GM21825 (cell line): Measurements from ENCODE around the gene AGAP2.

Experiments
- ATAC-seq: cut with Tn5 transposase; IDR thresholded peaks from one replicate; pipeline ENCODE4 v1.9.1; 2021; ENCODE audit warnings: mild to moderate bottlenecking, moderate library complexity; ENCODE audit not compliant: unreplicated experiment

AGAP2 gene

DNA sequence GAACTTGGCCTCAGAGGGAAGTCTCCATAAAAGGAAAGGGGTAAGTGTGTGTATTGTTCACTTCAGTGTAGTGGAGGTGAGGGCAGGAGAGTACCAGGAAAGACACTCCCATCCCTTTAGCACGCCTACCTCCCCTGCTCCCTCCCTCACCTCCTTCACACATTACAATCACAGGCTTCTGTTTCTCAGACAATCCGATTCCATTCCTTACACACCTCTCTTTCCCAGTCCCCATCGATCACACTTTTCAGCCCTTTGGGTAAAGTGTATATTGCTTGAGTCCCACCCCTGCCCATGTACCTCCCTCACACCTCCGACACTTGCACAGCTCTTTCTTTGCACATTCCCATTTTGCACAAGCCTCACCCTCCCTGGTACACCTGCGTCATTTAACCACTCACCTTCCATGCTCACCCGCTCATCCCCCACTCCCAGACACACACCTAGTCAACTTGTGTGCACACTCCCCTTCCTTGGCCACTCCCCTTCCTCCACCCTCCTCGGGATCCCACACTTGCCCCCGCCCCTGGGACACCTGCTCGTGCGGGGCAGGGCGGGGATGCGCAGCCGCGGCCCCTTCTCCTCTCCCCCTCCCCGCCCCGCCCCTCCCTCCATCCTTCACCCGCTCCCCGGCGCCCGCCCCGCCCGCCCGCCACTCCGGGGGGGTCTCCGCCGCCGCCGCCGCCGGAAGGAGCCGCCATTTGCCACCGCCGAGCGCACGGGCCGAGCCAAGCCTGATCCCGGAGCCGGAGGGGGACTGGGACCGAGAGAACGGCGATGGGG is 16.1 kb upstream of the AGAP2 start, which contains the start of gene MARCHF9:
MARCHF9 (plus strand) TSS at position 693 of the 783 bp plus-strand sequence. CDS start 426 bp downstream, outside the sequence.
- peak; percentile 35 for ATAC-seq

DNA sequence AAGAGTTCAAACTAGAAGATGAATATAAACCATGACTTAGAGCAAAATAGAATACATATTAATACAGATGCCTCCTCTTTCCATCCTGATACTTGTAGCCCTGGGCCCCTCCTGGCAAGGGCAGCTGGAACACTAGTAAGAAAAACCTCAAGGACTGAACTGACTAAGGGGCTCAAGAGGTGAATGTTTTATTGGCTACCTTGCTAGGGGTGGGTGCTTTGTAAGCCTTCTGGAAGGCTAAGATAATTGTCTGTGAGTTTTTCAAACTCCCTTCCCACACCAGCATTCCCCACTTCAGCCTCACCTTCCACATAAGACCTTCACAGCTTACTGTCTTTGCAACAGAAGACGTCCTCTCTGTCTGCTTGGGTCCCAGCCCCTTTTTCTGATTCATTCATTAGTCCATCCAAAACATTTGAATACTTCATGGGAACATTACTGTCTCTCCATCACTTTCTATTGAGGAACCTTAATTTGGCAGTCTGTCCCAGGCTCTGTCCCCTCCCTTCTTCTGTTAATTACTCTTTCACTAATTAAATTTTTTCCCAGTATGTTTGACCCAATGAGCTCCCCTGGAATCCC is 15.3 kb upstream of the AGAP2 start:
- no peak for ATAC-seq

DNA sequence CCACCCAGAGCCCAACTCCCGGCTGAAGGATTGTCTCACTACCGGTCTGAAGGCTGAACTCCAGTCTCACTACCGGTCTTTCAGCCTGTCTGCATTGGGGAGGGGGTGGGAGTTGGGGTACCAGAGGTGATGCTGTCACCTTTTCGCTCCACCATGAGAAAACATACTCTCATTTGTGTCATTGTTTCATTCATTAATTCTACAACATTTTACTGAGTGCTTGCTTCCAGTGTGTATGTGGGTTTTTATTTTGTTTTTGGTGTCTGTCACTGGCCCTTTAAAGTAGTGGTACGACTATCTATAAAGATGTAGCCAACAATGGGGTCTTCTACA is 14.1 kb upstream of the AGAP2 start:
- no peak for ATAC-seq

DNA sequence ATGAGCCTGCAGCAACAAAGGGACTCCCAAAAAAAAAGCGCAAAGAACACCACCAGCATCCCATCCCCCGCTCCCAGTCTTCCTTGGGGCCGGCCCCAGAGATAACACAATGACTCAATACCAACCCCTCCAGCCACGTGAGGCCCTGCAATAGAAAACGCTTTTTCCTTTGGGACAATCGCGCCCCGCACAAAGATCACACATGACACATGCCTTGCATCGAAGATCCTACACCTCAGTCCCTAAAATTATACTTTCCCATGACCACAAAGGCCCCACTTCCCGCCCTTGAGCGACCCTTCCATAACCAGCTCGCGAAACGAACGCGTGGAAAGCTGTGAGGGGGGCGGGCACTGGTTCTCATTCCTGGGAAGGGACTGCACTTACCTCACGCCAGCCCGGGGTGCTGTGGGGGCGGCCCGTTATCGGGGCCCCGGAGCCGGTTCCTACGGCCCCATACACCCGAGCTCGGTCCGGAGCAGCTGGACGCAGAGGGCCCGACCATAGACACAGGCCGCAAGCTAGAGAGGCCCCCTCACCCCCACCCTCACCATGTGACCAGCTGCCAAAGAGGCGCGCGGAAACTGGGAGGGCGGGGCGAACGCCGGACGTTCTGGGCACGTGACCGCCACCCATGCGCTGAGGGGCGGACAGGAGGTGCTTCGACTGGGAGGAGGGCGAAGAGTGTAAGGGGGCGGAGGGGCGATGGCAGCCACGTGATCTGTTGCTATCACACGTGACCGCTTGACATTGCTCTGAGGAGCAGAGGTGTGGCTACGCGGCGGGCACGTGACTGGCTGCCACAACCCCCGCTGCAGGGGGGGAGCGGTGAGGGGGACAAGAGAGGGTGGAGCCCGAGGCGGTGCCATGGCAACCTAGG is 13.5 kb upstream of the AGAP2 start, which contains the start of gene CDK4:
CDK4 (minus strand) TSS at position 523 of the 880 bp plus-strand sequence. CDS start 593 bp downstream, outside the sequence.
- peak; percentile 63 for ATAC-seq

DNA sequence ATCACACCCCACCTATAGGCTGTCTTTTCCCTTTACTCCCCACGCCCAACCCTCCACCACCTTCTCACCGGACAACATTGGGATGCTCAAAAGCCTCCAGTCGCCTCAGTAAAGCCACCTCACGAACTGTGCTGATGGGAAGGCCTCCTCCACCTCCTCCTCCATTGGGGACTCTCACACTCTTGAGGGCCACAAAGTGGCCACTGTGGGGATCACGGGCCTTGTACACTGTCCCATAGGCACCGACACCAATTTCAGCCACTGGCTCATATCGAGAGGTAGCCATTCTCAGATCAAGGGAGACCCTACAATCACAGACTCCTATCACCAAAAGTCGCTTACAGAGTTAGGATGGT is 12.9 kb upstream of the AGAP2 start:
- no peak for ATAC-seq

DNA sequence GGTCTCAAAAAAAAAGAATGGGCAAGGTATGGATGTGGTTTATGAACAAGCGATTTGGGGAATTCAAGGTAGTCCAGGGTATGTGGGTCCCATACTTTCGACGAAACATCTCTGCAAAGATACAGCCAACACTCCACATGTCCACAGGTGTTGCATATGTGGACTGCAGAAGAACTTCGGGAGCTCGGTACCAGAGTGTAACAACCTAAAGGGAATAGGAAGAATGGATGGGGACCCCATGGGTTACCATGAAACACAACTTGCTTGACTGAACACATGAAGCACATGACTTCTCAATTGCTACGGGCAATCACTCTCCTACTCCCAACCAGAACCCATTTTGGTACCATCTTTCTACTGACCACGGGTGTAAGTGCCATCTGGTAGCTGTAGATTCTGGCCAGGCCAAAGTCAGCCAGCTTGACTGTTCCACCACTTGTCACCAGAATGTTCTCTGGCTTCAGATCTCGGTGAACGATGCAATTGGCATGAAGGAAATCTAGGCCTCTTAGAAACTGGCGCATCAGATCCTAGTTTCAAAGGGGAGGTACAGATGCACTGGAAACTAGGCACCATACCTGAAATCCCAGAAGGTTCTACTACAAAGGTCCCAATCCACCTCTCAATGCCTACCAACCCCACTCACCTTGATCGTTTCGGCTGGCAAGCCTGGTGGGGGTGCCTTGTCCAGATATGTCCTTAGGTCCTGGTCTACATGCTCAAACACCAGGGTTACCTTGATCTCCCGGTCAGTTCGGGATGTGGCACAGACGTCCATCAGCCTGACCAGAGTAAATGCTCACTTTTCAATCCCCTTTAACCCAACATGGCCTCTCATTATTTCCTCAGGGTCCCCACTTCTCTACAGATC is 12.3 kb upstream of the AGAP2 start:
- no peak for ATAC-seq

DNA sequence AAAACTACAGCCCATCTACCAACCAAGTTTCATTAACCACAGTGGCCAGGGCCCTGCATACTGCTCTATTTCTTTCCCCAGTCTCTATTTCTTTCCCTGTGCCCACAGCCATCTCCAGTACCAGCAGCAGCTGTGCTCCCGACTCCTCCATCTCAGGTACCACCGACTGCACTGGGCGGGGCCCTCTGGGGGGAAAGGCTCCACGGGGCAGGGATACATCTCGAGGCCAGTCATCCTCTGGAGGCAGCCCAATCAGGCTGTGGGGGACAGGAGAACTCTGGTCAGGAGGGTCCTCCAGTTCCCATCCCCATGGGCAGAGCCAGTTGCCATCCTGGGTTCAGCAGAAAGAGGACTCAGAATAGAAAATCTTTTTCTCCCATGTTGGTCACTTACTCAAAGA is 10.5 kb upstream of the AGAP2 start:
- no peak for ATAC-seq

DNA sequence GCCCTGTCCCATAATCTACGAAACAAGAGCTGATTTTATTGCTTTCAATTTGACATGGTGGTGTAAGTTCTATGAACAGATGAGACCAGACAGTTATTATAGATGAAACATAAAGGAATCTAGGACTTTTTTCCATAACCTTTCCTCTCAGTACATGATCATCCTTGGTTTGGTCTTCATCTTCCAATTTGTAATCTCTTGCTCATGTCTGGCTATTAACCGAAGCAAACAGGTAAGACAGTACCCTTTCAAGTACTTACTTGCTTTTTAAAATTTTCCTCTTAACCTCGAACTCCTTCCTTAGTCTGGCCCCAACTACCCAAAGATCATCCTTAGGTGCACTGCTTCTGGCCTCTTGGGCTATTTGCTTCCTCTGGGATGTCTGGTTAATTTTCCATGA is 7.5 kb upstream of the AGAP2 start:
- ATAC-seq: no peak

DNA sequence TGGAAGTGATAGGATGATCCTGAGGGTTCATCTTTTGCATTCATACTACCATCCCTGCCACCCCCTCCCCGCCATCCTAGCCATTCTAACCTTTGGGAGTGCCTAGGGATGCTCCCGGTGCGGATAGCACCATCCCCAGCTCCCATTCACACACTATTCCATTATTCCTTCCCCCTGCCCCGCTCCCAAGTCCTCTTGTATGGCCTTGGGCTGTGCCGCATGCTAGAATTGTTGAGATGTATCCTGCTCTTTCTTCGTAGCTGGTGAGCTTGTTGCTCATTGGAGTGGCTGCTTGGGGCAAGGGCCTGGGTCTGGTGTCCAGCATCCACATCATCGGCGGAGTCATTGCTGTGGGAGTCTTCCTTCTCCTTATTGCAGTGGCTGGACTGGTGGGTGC is 6.9 kb upstream of the AGAP2 start:
- ATAC-seq: no peak

DNA sequence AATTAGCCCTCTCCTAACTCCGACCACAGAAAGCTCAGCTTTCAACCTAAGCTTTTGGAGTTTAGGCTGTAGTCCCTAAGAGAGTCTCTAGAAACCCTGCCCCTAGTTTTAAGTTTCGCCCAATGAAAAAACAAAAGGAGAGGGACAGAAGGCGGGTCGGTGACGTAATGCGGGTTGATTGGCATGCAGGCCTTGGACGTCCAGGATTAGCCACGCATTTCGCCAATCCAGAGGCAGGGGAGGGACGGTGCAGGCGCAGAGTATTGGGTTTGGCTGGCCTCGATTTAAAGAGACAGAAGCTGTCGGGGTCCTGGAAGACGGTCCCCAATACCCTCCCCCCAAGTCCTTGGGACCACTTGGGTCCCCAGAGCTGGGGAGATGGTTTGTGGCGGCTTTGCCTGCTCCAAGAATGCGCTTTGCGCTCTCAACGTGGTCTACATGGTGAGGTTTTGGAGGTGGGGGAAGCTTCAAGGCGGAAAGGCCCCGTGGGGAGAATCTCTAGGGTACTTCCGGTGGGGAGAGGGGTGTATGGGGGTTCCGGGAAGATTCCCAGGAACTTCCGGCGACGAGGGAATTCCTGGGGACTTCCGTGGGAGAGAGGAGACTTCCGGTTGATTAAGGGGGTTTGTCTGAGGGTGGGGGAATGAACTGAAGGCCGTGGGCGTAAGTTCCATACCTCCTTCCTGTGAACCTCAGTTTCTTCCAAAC is 6.4 kb upstream of the AGAP2 start, which contains the start of gene TSPAN31:
TSPAN31 (plus strand) TSS at position 263 of the 708 bp plus-strand sequence; CDS start at position 379, 116 bp downstream.
- peak; percentile 73 for ATAC-seq

DNA sequence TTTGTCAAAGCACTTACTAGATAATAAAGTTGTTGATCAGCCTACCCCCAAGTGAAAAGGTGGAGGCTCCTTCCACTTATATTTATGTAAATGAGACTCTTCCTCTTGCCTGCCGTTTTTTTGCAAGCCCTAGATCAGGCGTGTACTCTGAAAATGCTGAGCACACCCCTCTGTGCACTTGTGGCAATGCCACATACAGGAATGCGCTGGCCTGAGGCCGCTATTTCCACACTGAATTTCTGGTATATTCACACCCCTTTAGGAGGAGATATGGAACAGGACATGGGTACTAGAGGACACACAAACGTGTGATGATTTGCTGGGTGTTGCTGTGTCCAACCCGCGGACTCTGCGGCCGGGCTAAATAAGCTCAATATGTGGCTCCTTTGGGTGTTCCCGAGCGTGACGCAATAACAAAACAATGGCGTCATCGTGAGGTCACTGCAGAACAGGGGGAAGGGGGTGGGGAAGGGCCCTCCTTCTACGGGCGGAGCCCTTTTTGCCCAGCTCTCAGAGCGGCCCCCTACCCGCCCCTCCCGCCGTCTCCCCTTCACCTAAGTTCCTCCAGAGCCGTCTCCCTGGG is 5.7 kb upstream of the AGAP2 start:
- ATAC-seq: peak; percentile 34

DNA sequence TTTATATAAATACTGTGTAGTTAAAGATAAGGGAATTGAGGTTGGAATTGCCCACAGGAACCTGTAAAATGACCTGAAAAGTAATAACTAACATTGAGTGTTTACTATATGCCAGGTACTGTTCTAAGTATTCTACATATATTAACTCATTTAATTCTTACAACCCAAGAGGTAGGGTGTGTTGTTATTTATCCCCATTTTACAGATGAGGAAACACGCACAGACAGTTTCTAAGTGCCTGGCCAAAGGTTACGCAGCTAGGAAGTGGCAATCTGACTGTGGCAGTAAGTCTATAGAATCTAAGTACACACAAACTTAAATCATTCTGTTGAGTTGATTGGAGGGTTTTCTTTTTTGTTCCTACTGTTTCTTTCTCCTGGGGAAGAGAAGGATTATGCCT is 5.2 kb upstream of the AGAP2 start:
- ATAC-seq: no peak

DNA sequence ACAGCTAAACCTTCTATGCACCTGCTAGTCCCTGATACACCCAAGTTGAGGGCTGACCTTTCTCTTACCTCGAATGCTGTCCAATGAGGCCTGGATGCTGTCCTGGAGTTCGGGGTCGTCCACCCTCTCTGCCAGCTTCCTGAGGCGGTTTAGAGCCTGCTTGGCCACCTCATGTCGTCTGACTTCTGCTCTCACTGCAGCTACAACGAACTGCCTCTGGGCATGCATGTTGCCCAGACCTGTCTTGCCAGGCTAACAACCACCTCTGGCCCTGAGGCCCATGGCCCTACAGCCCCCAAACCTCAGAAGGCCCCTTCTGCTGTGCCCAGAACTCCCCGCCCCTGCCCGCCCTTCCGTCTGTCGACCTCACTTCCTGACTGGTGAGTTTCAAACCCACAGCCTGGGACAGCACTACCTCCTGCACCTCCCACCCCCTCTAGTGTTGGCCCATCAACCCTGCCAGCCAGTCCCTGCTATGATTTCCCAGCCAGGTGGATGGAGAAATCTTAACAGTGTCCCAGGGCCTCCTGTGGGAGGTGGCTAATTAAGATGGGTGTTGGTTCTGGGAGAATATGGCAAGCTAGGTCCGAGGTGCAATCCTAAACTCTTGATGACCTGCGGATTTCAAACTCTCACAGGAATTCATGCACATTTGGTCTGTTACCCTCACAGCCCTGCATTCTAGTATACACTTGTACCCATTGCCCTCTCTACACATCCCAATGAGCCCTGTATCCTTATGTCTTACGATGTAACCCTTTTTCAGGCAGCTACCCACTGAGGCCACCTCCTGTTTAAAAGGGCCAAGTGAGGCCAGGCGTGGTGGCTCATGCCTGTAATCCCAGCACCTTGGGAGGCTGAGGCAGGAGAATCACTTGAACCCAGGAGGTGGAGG is 3.5 kb upstream of the AGAP2 start:
- ATAC-seq: peak; percentile 58

DNA sequence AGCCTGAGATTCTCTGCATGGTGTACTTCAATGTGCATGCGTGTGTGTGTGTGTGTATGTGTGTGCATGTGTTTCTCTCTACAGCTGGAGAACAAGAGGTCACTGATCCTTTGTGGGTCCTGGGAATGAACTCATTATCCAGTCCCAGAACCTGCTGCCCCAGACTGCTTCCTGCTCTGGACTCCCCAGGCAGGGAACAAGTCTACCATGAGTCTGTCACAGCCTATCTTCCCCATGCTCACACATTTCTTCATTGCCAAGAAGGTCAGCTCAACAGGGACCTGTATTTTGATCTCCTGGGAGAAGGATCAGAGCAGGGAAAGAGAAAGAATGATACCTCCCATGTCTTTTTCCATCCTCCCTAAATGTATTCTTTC is 2.9 kb upstream of the AGAP2 start:
- no peak for ATAC-seq

DNA sequence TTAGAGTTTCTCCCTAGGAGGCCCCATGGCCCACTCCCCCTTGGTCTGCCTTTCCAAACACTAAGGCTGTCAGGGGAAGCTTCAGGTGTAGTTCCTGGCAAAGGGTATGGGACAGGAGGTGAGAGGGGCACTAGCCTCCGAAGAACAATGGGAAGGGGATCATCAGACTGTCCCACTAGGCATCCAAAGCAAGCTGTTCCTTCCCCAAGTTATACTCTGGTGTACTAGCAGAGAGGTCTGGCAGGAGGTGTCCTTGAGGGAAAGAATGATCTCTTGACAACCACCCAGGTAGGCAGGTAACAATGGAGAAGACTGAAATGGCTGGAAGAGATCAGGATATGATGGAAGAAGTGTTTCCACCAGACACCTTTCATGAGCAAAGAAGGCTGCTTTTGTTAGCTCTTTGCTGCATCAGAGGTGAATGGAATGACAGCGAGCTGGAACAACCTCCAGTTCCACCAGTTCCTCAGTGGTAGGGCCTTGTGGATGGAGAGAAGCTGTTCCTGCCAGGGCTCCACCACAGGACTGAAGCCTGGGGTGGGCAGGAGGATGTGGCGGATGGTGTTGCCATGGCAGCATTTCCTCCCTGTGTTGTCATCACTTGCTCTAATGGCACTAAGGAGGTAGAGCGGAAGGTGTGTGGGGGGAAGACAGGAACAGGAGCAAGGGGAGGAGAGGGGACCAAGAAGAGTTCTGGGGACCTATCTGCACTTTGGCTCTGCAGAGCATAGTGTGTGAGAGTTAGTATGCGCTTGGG is 2.3 kb upstream of the AGAP2 start:
- ATAC-seq: peak; percentile 50

DNA sequence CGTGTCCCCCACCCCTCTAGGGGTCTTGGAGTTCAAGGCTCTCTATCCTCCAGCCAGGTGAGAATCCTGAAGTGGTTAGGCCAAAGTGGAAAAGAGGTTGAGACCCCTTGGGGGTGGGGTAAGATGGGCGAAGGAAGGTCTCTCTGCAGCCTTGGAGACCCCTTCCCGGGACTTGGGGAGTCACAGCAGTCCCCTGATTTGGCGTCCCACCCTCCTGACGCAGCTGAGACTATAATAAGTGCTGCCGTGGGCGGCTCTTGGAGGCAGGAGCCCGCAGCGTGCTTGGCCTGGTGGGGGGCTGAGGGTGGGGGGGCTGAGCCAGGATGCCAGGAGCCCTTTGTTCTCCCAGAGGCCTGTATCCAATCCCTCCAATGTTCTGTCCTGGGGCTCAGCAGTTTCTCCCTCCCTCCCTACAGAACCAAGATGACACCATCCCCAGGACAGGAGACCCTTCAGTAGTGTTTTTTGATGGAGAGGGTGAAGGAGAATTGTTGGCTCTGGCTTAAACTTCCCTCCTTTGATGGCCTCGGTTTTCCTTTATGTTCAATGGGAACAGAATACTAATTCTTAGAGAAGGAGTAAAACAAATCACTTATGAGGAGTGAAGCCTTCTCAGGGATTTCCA is 1.5 kb upstream of the AGAP2 start:
- no peak for ATAC-seq

DNA sequence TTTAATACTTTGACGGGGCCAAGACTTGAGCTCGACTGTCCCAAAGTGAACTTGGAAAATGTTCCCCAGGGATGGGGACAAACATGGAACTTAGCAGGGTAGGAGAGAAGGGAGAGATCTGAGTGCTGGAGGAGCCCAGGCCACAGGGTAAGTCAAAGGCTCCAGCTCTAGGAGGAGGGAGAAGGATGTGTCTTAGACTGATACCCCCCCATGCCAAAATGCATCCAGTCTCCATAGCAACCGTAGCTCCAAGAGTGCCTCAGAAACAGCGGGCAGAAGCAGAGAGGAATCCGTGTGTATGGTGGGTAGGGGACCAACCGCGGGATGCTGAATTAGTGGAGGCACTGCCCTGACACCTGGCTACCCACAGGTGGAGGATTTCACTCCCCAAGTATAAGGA is 845 bp upstream of the AGAP2 start:
- ATAC-seq: no peak
